ENCODE data around the gene VPS72. TPM values are rescaled to one million over a fixed set of nuclear protein-coding genes. Genes with fewer than 3 reads are reported as not detected.
"Not testable (repeated sequence)": the region's sequence is repeated elsewhere in the genome, so short reads cannot be mapped to it uniquely, and the experiment has no call there.

The VPS72 gene
- total RNA-seq, 4 donors from 2014 or later = 27.3 to 43.3 (median 31.1) TPM

- WGBS, 2 donors = 0% methylated on average over 60 of the region's 60 CpGs
- no peak for TF ChIP-seq CTCF (IDR thresholded peaks at IDR 0.05)
- TF ChIP-seq POLR2A (IDR thresholded peaks at IDR 0.05) = no peak
- intact Hi-C loops (cut with DNase I; ENCODE audit: low total_unique reads) = loop anchor here (5.0 kb wide), 1 partner anchor 54 kb away; the partner anchor contains the start of gene PSMD4
Measured at GRCh38 chr1:151198254-151199127, 8.5 kb upstream of the VPS72 start, which contains the start of gene PIP5K1A. TSS of gene PIP5K1A (plus strand) at chr1:151198552. CDS start at chr1:151198997, 445 bp downstream.

GRCh38 chr1:151197863-151198253 is 7.9 kb upstream of the VPS72 start:
- TF ChIP-seq CTCF (IDR thresholded peaks at IDR 0.05) (no peak), POLR2A (IDR thresholded peaks at IDR 0.05) (no peak)
- no peak overlapping the region for H3K4me3 ChIP-seq (ENCODE audit: low read depth, poor library complexity, severe bottlenecking)
- peak in 1 of 2 donors; percentile 61 for DNase-seq (ENCODE audit: low spot score in 2 of 2)
- WGBS, 2 donors = 7% methylated on average over 10 of the region's 10 CpGs
- intact Hi-C loops (cut with DNase I; ENCODE audit: low total_unique reads) = loop anchor here (5.0 kb wide), 1 partner anchor 54 kb away; the partner anchor contains the start of gene PSMD4

More at GRCh38 chr1:151198254-151199127, 8.5 kb upstream of the VPS72 start, which contains the start of gene PIP5K1A:
- peak within 1 kb of the TSS; percentile 77 for H3K4me3 ChIP-seq (ENCODE audit: low read depth, poor library complexity, severe bottlenecking)
- peak; percentile 98 to 100 for DNase-seq (ENCODE audit: low spot score in 2 of 2)

GRCh38 chr1:151196292-151196800 is 6.3 kb upstream of the VPS72 start:
- no peak overlapping the region for H3K4me3 ChIP-seq (ENCODE audit: low read depth, poor library complexity, severe bottlenecking)
- peak; percentile 82 to 86 for DNase-seq (ENCODE audit: low spot score in 2 of 2)
- intact Hi-C loops (cut with DNase I; ENCODE audit: low total_unique reads) = loop anchor here (5.0 kb wide), 1 partner anchor 56 kb away; the partner anchor contains the start of gene PSMD4

GRCh38 chr1:151194894-151195594 is 5.0 kb upstream of the VPS72 start:
- intact Hi-C loops (cut with DNase I; ENCODE audit: low total_unique reads) = loop anchor here (5.0 kb wide), 1 partner anchor 57 kb away; the partner anchor contains the start of gene PSMD4
- not testable (repeated sequence) for H3K4me3 ChIP-seq (ENCODE audit: low read depth, poor library complexity, severe bottlenecking)
- DNase-seq (ENCODE audit: low spot score in 2 of 2) = peak; percentile 93 to 96
- WGBS, 2 donors = 52 to 53% methylated on average over 17 of the region's 17 CpGs

More at GRCh38 chr1:151196292-151196800, 6.3 kb upstream of the VPS72 start:
- 28 to 29% methylated on average over 14 of the region's 14 CpGs for WGBS, 2 donors
- TF ChIP-seq CTCF (IDR thresholded peaks at IDR 0.05) (no peak), POLR2A (IDR thresholded peaks at IDR 0.05) (no peak)

GRCh38 chr1:151193856-151194255 is 3.9 kb upstream of the VPS72 start:
- no peak overlapping the region for H3K4me3 ChIP-seq (ENCODE audit: low read depth, poor library complexity, severe bottlenecking)
- intact Hi-C loops (cut with DNase I; ENCODE audit: low total_unique reads) = no loop called here
- 72 to 86% methylated on average over 1 of the region's 1 CpG for WGBS, 2 donors
- TF ChIP-seq CTCF (IDR thresholded peaks at IDR 0.05) (no peak), POLR2A (IDR thresholded peaks at IDR 0.05) (no peak)
- DNase-seq (ENCODE audit: low spot score in 2 of 2) = no peak
